NB4 (cell line): ENCODE results near the gene LMTK2.

ENCODE experiments used
- DNase-seq: peaks from one replicate; pipeline ENCODE4 v3.0.0; 2010; ENCODE audit warnings: low read depth
- H3K4me3 ChIP-seq: one replicate; pipeline ENCODE4 v1.5.1; 2011; ENCODE audit warnings: mild to moderate bottlenecking, low read depth, low read length, moderate library complexity
- MYC ChIP-seq: IDR thresholded peaks from 2 replicates; pipeline ENCODE4 v1.6.1; 2011; ENCODE audit warnings: low read depth, low read length
- POLR2A ChIP-seq: IDR thresholded peaks from 2 replicates; pipeline ENCODE4 v1.6.1; 2011; ENCODE audit warnings: mild to moderate bottlenecking; ENCODE audit not compliant: insufficient read length; ENCODE audit errors: extremely low read depth
- TF ChIP-seq, protein P1 (sequence below): IDR thresholded peaks from one replicate; pipeline ENCODE4 v1.5.1; 2012; ENCODE audit warnings: low read depth, low read length
- TF ChIP-seq, protein P2 (sequence below): IDR thresholded peaks from 2 replicates; pipeline ENCODE4 v1.6.1; 2011; ENCODE audit warnings: low read depth, low read length

LMTK2 gene

DNA sequence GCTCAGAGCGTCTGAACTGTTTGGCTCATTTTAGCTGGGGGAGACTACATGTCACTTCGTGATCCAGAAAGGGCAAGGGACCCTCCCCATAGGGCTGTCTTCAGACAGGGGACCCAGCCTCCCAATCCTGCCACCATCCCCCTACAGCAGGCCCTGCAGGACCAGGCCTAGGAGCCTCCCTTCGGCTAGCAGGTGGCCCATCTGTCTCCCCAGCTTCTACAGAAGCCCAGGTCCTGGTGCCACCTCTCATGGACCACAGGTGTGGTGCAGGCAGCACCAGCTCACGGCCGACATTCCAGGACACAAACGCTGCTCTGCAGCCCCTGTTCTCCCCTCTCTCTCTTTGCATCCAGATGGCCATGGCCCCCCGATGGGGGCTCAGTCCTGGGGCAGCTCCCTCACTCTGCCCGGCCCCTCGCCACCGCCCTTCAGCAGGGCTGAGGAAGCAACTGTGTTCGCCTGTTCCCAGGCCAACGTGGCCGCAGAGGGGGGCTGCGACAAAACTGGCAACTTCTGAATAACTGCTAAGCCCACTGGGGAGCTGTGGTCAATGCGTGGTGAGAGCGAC is 135.1 kb downstream of the LMTK2 start:
- TF ChIP-seq MYC = no peak
- TF ChIP-seq, protein P1, sequence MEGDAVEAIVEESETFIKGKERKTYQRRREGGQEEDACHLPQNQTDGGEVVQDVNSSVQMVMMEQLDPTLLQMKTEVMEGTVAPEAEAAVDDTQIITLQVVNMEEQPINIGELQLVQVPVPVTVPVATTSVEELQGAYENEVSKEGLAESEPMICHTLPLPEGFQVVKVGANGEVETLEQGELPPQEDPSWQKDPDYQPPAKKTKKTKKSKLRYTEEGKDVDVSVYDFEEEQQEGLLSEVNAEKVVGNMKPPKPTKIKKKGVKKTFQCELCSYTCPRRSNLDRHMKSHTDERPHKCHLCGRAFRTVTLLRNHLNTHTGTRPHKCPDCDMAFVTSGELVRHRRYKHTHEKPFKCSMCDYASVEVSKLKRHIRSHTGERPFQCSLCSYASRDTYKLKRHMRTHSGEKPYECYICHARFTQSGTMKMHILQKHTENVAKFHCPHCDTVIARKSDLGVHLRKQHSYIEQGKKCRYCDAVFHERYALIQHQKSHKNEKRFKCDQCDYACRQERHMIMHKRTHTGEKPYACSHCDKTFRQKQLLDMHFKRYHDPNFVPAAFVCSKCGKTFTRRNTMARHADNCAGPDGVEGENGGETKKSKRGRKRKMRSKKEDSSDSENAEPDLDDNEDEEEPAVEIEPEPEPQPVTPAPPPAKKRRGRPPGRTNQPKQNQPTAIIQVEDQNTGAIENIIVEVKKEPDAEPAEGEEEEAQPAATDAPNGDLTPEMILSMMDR = no peak
- TF ChIP-seq, protein P2, sequence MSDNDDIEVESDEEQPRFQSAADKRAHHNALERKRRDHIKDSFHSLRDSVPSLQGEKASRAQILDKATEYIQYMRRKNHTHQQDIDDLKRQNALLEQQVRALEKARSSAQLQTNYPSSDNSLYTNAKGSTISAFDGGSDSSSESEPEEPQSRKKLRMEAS = no peak
- TF ChIP-seq POLR2A = no peak
- H3K4me3 ChIP-seq = no peak overlapping the region
- peak; percentile 49 for DNase-seq

DNA sequence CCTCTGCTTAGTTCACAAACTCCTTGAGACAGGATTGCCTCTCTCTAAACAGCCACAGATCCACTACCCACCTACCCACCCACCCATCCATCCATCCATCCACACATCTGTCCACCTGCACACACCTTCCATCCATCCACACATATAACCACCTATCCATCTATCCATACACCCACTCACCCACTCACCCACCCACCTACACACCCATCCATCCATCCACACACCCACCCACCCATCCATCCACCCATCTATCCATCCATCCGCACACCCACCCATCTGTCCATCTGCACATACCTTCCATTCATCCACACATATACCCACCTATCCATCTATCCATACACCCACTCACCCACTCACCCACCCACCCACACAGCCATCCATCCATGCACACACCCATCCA is 135.7 kb downstream of the LMTK2 start:
- TF ChIP-seq, protein P2 = no peak
- no peak for DNase-seq
- H3K4me3 ChIP-seq = no peak overlapping the region

DNA sequence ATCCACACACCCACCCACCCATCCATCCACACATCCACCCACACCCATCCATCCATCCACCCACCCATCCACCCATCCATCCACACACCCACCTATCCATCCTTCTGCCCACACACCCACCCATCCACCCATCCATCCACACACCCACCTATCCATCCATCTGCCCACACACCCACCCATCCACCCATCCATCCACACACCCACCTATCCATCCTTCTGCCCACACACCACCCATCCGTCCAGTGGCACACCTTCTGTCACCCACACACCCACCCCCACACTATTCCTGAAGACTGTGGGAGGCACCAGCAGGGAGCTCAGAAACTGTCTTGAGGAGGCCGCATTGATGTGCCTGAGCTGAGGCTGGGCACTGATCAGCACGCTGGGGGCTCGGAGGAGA is 136.3 kb downstream of the LMTK2 start:
- no peak overlapping the region for H3K4me3 ChIP-seq
- TF ChIP-seq POLR2A = no peak
- TF ChIP-seq, protein P1 = no peak
- TF ChIP-seq, protein P2 = no peak
- DNase-seq = no peak

GRCh38 chr7:98244871-98245270 is 138.2 kb downstream of the LMTK2 start:
- DNase-seq = no peak
- no peak overlapping the region for H3K4me3 ChIP-seq
- TF ChIP-seq, protein P1 = no peak
- TF ChIP-seq MYC = no peak
- TF ChIP-seq, protein P2 = no peak
- TF ChIP-seq POLR2A = no peak

- TF ChIP-seq, protein P2 = no peak
- no peak for TF ChIP-seq MYC
- DNase-seq = no peak
- H3K4me3 ChIP-seq = no peak overlapping the region
Measured at GRCh38 chr7:98248156-98248555, 141.5 kb downstream of the LMTK2 start.

DNA sequence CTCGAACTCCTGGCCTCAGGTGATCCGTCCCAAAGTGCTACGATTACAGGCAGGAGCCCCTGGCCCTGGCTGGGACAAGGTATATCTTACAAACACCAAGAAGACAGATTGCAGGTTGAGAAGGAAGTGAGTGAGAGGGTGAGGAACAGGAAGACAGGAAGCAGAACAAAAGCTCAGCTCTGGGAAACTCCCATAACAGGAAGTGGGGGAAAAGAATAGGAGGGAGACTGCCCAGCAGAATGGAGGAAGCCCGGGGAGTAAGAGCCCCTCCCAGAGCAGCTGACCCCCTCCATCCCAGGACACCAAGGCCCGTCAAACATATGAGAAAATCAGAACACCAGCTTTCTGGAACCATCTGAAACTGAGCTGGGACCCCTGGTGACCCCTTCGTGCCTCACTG is 142.4 kb downstream of the LMTK2 start:
- H3K4me3 ChIP-seq = no peak overlapping the region
- DNase-seq = no peak
- TF ChIP-seq, protein P1 = no peak
- TF ChIP-seq MYC = no peak
- TF ChIP-seq, protein P2 = no peak
- TF ChIP-seq POLR2A = no peak

DNA sequence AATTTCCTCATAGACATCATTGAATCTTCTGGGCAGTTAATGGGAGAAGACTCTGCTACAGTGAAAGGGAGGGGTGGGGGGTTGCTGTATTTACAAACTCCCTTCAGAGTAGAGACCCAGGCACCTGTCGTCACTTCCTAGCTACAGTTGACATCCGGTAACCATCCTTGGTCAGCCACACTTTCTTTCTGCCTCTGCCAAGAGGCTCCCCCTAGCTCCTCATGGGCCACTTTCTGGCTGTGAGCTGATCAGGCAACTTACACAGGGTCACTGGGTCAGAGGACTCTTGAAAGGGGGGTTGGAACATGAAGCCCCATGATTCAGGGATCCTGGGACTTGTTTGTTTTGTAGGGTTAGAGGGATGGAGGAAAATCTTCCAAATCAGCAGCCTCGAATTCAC is 144.1 kb downstream of the LMTK2 start:
- no peak overlapping the region for H3K4me3 ChIP-seq
- TF ChIP-seq, protein P1 = no peak
- TF ChIP-seq, protein P2 = no peak
- TF ChIP-seq MYC (no peak), POLR2A (no peak)
- DNase-seq = no peak
